ENCODE results near the gene RSPO3.
A peak's percentile ranks its signal among the peaks of the same experiment; 100 is the strongest.

RSPO3 gene

DNA sequence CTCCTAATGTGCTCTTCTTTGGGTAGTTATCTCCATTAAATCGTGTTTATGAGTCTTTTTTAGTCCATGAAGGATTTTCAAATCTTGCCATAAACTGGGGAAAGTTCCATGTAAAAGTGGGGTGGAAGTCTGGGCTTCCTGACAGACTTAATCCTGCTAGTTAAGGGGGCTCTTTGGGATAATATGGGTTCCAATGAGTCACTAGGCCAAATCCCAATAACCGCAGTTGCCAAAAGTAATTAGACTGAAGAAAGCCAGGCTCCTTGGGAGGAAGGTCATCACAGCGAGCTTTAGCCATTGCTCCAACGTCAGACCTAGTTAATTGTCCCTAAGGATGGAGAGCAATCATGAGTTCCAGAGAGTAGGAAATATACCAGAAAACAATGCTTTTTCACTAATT is 10.8 kb downstream of the RSPO3 start:
- Histone ChIP-seq H3K36me3 (ENCODE audit: insufficient read depth, low read length) (no peaks in the 10 kb centered on the region), H3K9me3 (replicated peaks; ENCODE audit: low read length) (no peaks in the 10 kb centered on the region), H3K4me2 (ENCODE audit: low read length) (no peak overlapping the region), H3K4me1 (ENCODE audit: control insufficient read depth, insufficient read depth, low read length) (no peaks in the 10 kb centered on the region), H3K27me3 (ENCODE audit: control insufficient read depth, insufficient read depth, low read length) (no peaks in the 10 kb centered on the region), H3K4me3 (ENCODE audit: low read length) (no peak overlapping the region), H3K9ac (ENCODE audit: low read depth, low read length) (no peak overlapping the region)

DNA sequence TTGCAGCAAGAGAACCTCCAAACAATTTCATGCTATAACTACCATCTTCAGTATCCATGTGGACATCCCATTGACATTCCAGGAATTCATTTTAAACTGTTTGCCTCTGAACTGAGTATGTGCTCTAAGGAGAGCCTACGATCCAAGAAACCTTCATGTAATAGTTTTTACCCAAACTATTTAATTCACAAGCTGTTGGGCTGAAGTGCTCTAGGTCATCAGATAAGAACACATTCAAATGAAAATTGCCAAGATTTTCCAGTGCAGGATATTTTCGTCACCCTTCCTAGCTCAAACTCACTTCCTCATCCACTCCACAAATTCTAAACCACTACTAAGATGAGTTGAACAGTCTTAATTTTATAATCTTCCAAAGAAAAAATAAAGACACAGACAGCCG is 12.8 kb downstream of the RSPO3 start:
- Histone ChIP-seq H3K9me3 (replicated peaks; ENCODE audit: low read length) (no peaks in the 10 kb centered on the region), H3K36me3 (ENCODE audit: insufficient read depth, low read length) (no peaks in the 10 kb centered on the region), H3K4me1 (ENCODE audit: control insufficient read depth, insufficient read depth, low read length) (no peaks in the 10 kb centered on the region), H3K4me3 (ENCODE audit: low read length) (no peak overlapping the region), H3K4me2 (ENCODE audit: low read length) (no peak overlapping the region), H3K9ac (ENCODE audit: low read depth, low read length) (no peak overlapping the region), H3K27me3 (ENCODE audit: control insufficient read depth, insufficient read depth, low read length) (no peaks in the 10 kb centered on the region)

DNA sequence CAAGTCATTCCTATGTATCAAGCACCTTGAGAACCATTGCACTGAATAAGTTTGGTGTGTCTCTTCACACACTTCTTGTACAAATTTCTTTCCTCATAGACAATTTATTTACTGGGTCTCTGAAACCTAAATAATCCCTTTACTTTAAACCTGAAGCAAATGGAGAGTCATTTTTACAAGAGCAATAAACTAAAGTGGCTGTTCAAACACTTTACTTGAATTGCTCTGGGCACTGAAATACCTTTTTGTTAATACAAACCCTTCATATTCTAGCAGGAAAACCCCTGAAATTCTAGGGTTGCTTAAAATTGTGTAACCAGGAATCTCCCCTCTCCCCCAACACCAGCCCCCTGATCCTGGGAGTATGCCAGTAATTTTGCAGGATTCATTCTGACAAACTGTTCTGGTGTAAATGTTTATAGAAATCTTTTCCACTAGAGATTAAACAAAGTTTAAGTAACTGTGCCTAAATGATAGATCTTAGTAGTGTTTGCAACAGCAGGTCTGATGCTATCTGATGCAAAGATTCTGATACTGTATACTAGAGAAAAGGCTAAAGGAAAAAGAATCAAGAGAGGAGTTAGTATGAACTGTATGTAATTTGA is 13.4 kb downstream of the RSPO3 start:
- Histone ChIP-seq H3K36me3 (ENCODE audit: insufficient read depth, low read length) (no peaks in the 10 kb centered on the region), H3K9me3 (replicated peaks; ENCODE audit: low read length) (no peaks in the 10 kb centered on the region), H3K4me2 (ENCODE audit: low read length) (no peak overlapping the region), H3K9ac (ENCODE audit: low read depth, low read length) (no peak overlapping the region), H3K4me3 (ENCODE audit: low read length) (no peak overlapping the region), H3K4me1 (ENCODE audit: control insufficient read depth, insufficient read depth, low read length) (no peaks in the 10 kb centered on the region), H3K27me3 (ENCODE audit: control insufficient read depth, insufficient read depth, low read length) (no peaks in the 10 kb centered on the region)

DNA sequence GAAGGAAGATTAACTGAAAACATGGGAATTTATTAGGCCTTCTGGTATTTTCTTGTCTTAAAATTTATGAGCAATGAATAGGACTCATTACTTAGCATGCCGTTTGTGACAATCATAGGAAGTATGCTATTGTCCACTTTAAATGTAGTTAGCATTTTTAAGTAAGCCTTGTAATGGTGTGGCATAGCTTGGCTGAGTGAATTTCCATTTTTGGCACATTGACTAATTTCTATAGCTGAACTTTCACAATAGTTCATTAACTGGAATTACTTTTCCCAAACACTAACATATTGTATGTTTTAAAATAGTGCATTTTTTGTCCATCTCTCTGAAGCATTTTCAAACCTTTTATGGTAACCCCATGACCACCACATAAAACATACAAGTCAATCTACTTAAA is 15.7 kb downstream of the RSPO3 start:
- H3K9ac ChIP-seq (ENCODE audit: low read depth, low read length): no peak overlapping the region
- no peak overlapping the region for H3K4me3 ChIP-seq (ENCODE audit: low read length)
- H3K27me3 ChIP-seq (ENCODE audit: control insufficient read depth, insufficient read depth, low read length): no peaks in the 10 kb centered on the region
- H3K4me1 ChIP-seq (ENCODE audit: control insufficient read depth, insufficient read depth, low read length): no peaks in the 10 kb centered on the region
- no peaks in the 10 kb centered on the region for H3K9me3 ChIP-seq (replicated peaks; ENCODE audit: low read length)
- H3K36me3 ChIP-seq (ENCODE audit: insufficient read depth, low read length): no peaks in the 10 kb centered on the region
- no peak overlapping the region for H3K4me2 ChIP-seq (ENCODE audit: low read length)

DNA sequence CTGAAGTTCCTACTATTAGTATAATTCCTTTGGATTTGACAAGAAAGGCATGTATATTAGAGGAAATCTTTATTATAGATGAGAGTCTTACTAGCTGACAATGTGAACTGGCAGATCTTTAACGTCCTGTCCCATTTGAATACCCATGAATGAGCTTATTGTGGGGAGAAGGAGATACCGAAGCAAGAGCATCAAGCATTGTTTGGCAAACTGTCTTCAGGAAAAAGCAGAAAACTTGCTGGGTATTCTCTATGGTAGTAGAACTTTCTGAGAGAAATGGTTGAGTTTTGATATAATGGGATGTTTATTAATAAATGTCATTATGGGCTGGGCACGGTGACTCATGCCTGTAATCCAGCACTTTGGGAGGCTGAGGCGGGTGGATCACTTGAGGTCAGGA is 18.3 kb downstream of the RSPO3 start:
- Histone ChIP-seq H3K36me3 (ENCODE audit: insufficient read depth, low read length) (no peaks in the 10 kb centered on the region), H3K4me3 (ENCODE audit: low read length) (no peak overlapping the region), H3K9ac (ENCODE audit: low read depth, low read length) (no peak overlapping the region), H3K27me3 (ENCODE audit: control insufficient read depth, insufficient read depth, low read length) (no peaks in the 10 kb centered on the region), H3K4me2 (ENCODE audit: low read length) (no peak overlapping the region), H3K4me1 (ENCODE audit: control insufficient read depth, insufficient read depth, low read length) (no peaks in the 10 kb centered on the region), H3K9me3 (replicated peaks; ENCODE audit: low read length) (no peaks in the 10 kb centered on the region)

DNA sequence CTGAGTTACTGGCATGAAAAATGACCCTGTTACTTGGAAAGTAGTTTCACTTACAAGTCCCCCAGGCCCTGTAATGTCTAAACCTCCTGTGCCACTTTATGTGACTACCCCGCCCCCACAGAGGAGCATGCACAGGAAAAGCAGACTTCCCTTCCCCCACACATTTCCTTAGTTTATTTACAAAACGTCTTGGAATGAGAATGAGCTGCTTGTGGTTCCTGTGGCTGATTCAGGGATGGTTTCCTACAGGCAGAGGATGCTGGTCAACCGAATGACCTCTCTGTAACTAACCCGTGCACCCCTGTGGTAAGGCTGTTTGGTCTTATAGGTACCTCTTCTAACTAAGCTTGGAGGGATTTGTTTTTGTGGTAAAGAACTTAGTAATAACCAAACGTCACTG is 28.5 kb downstream of the RSPO3 start:
- no peaks in the 10 kb centered on the region for H3K27me3 ChIP-seq (ENCODE audit: control insufficient read depth, insufficient read depth, low read length)
- no peaks in the 10 kb centered on the region for H3K9me3 ChIP-seq (replicated peaks; ENCODE audit: low read length)
- H3K9ac ChIP-seq (ENCODE audit: low read depth, low read length): no peak overlapping the region

DNA sequence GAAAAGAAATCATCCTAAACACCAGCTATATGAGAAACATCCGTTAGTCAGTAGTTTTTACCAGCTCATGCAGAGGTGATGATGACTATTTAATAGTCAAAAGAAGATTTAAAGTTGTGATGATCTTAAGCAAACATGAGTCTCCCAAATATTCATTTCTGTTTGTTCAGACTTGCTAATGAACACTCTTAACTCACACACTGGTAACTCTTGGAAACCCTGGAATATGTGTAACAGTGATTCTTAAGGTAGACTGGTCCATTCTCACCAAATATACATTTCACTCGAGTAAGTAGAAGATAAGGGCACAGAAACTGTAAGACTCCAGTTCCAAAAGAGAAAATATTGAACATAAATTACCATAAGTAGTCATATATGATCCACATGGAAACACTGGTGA is 29.1 kb downstream of the RSPO3 start:
- Histone ChIP-seq H3K27me3 (ENCODE audit: control insufficient read depth, insufficient read depth, low read length) (no peaks in the 10 kb centered on the region), H3K36me3 (ENCODE audit: insufficient read depth, low read length) (no peaks in the 10 kb centered on the region), H3K4me1 (ENCODE audit: control insufficient read depth, insufficient read depth, low read length) (peaks cover 12% of the 10 kb centered on the region), H3K9me3 (replicated peaks; ENCODE audit: low read length) (no peaks in the 10 kb centered on the region), H3K4me2 (ENCODE audit: low read length) (peak overlapping the region; percentile 2), H3K4me3 (ENCODE audit: low read length) (no peak overlapping the region), H3K9ac (ENCODE audit: low read depth, low read length) (no peak overlapping the region)

More for the DNA sequence above, 28.5 kb downstream of the RSPO3 start:
- H3K4me1 ChIP-seq (ENCODE audit: control insufficient read depth, insufficient read depth, low read length): peaks cover 12% of the 10 kb centered on the region
- H3K4me3 ChIP-seq (ENCODE audit: low read length): no peak overlapping the region
- H3K36me3 ChIP-seq (ENCODE audit: insufficient read depth, low read length): no peaks in the 10 kb centered on the region
- peak overlapping the region; percentile 2 for H3K4me2 ChIP-seq (ENCODE audit: low read length)

DNA sequence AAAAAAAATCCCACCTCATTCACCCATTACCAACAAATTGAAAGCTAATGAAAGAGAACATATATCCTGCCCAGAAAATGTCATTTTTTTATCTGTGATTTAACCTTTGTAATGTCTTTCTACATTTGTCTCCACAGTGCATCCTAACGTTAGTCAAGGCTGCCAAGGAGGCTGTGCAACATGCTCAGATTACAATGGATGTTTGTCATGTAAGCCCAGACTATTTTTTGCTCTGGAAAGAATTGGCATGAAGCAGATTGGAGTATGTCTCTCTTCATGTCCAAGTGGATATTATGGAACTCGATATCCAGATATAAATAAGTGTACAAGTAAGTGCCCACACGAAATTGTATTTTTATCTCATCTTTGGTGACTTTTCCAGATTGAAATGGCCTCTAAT is 30.0 kb downstream of the RSPO3 start:
- H3K4me2 ChIP-seq (ENCODE audit: low read length): no peak overlapping the region
- no peak overlapping the region for H3K4me3 ChIP-seq (ENCODE audit: low read length)
- H3K27me3 ChIP-seq (ENCODE audit: control insufficient read depth, insufficient read depth, low read length): no peaks in the 10 kb centered on the region
- H3K9ac ChIP-seq (ENCODE audit: low read depth, low read length): no peak overlapping the region
- H3K9me3 ChIP-seq (replicated peaks; ENCODE audit: low read length): no peaks in the 10 kb centered on the region
- H3K4me1 ChIP-seq (ENCODE audit: control insufficient read depth, insufficient read depth, low read length): peaks cover 12% of the 10 kb centered on the region
- H3K36me3 ChIP-seq (ENCODE audit: insufficient read depth, low read length): no peaks in the 10 kb centered on the region

DNA sequence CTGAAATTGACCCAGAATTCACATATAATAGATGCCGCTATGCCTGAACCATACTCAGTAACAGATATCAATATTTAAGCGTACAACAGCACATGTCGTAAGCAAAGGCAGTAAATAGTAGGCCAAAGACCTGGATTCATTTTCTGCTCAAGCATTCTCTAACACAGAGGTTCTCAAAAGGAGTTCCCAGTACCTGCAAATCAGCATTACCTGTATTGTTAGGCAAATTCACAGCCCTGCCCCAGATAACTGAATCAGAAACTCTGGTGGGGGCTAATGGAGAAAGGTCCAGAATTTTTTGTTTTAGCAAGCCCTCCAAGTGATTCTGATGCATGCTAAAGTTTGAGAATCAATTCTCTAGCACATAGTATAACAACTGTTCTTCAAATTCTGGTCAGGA is 36.0 kb downstream of the RSPO3 start:
- no peaks in the 10 kb centered on the region for H3K27me3 ChIP-seq (ENCODE audit: control insufficient read depth, insufficient read depth, low read length)
- H3K4me3 ChIP-seq (ENCODE audit: low read length): no peak overlapping the region
- no peak overlapping the region for H3K4me2 ChIP-seq (ENCODE audit: low read length)
- no peaks in the 10 kb centered on the region for H3K36me3 ChIP-seq (ENCODE audit: insufficient read depth, low read length)
- H3K9me3 ChIP-seq (replicated peaks; ENCODE audit: low read length): no peaks in the 10 kb centered on the region
- H3K9ac ChIP-seq (ENCODE audit: low read depth, low read length): no peak overlapping the region
- H3K4me1 ChIP-seq (ENCODE audit: control insufficient read depth, insufficient read depth, low read length): no peaks in the 10 kb centered on the region

DNA sequence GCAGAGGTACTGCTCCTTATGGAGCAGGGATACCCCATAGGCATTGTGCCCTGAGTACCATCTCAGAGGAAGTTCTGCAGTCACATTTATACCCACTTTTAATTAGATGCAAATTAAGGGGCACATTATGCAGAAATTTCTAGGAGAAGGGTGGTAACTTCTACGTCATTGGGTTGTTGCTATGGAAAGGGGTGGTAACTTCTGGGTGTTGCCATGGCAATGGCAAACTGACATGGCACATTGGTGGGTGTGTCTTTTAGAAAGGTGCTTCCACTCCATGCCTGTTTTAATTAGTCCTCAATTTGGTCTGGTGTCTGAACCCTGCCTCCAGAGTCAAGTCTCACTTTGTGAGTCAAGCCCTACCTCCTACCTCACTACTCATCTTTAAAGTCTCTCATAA is 42.0 kb downstream of the RSPO3 start:
- H3K27me3 ChIP-seq (ENCODE audit: control insufficient read depth, insufficient read depth, low read length): no peaks in the 10 kb centered on the region
- H3K36me3 ChIP-seq (ENCODE audit: insufficient read depth, low read length): no peaks in the 10 kb centered on the region
- H3K9ac ChIP-seq (ENCODE audit: low read depth, low read length): no peak overlapping the region
- H3K9me3 ChIP-seq (replicated peaks; ENCODE audit: low read length): no peaks in the 10 kb centered on the region
- no peak overlapping the region for H3K4me2 ChIP-seq (ENCODE audit: low read length)
- H3K4me3 ChIP-seq (ENCODE audit: low read length): no peak overlapping the region
- no peaks in the 10 kb centered on the region for H3K4me1 ChIP-seq (ENCODE audit: control insufficient read depth, insufficient read depth, low read length)

DNA sequence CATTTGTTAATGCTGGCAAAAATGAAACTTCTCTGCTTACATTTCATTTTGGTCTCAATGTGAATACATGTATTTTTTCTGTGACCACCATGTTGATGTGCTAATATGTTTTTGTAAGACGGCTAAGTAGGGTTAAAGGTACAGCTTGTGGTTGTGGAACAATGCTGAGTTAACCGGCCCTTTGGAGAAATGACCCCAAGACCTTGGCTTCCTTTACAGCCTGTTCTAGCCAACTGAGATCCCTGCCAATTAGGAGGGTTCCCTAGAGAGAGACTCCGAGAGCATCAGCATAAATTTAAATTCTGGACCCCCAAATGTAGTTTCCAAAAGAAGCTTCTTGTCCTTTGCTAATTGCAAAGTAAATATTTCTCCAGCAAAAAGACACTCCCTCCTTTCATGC is 44.4 kb downstream of the RSPO3 start:
- H3K36me3 ChIP-seq (ENCODE audit: insufficient read depth, low read length): no peaks in the 10 kb centered on the region
- no peak overlapping the region for H3K4me2 ChIP-seq (ENCODE audit: low read length)
- H3K4me3 ChIP-seq (ENCODE audit: low read length): no peak overlapping the region
- no peaks in the 10 kb centered on the region for H3K27me3 ChIP-seq (ENCODE audit: control insufficient read depth, insufficient read depth, low read length)
- H3K4me1 ChIP-seq (ENCODE audit: control insufficient read depth, insufficient read depth, low read length): no peaks in the 10 kb centered on the region
- no peaks in the 10 kb centered on the region for H3K9me3 ChIP-seq (replicated peaks; ENCODE audit: low read length)
- H3K9ac ChIP-seq (ENCODE audit: low read depth, low read length): no peak overlapping the region

DNA sequence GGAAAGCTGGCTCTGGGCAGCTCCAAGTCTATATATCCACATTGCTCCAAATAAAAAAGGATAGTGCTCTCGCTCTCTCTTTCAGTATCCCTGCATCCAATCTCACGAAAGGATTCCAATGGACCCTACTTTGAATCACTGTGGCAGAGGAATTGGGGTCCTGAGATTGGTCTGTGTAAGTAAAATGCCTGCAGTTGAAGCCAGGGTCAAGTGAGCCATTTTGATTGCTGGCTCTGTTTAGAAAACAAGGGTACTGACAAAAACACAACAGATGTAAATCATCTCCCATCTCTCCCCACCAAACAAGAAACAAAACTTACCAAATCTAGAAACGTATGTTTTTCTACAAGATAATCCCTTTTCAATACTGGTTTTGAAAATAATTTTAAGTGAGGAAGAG is 45.6 kb downstream of the RSPO3 start:
- Histone ChIP-seq H3K36me3 (ENCODE audit: insufficient read depth, low read length) (no peaks in the 10 kb centered on the region), H3K4me2 (ENCODE audit: low read length) (no peak overlapping the region), H3K27me3 (ENCODE audit: control insufficient read depth, insufficient read depth, low read length) (no peaks in the 10 kb centered on the region), H3K4me3 (ENCODE audit: low read length) (no peak overlapping the region), H3K9ac (ENCODE audit: low read depth, low read length) (no peak overlapping the region), H3K4me1 (ENCODE audit: control insufficient read depth, insufficient read depth, low read length) (no peaks in the 10 kb centered on the region), H3K9me3 (replicated peaks; ENCODE audit: low read length) (no peaks in the 10 kb centered on the region)

Measured in skeletal muscle satellite cell (primary cell).